Panc1 (cell line): ENCODE data around the gene SCG3. TPM values are rescaled to one million over a fixed set of nuclear protein-coding genes. Genes with fewer than 3 reads are reported as not detected.

ENCODE experiments used
- ATAC-seq: fragments of 200-7000 bp; cut with Tn5 transposase; 2 replicates; pipeline ENCODE4 v1.9.1; 2020; ENCODE audit warnings: mild to moderate bottlenecking, moderate library complexity
- BruUV-seq: library from RNA; stranded (reverse); fragments of 400-500 nt; replicated peaks from 2 replicates; lab custom pipeline; 2021; lab: Mats Ljungman, UMichigan
- CTCF ChIA-PET: fragments of 300-600 bp; sonication (Branson Sonifier 250); formaldehyde crosslinking; loops from one replicate; lab custom pipeline; 2022; ENCODE audit warnings: antibody characterized with exemption; lab: Charles Lee
- POLR2A ChIA-PET: fragments of 300-600 bp; sonication (Branson Sonifier 250); formaldehyde crosslinking; loops from one replicate; lab custom pipeline; 2022; ENCODE audit warnings: antibody characterized with exemption; lab: Charles Lee
- DNase-seq: peaks from one replicate; pipeline ENCODE4 v3.0.0-alpha.2; 2010; ENCODE audit warnings: low read depth, low spot score
- H3K27ac ChIP-seq: 2 replicates; pipeline ENCODE4 v1.5.1; 2011; ENCODE audit warnings: mild to moderate bottlenecking, low read length, inconsistent platforms
- H3K27me3 ChIP-seq: fragments of 200-500 bp; sonication (Bioruptor generic); 2 replicates; pipeline ENCODE4 v1.6.0; 2014; ENCODE audit warnings: low read length, inconsistent platforms; ENCODE audit not compliant: control insufficient read depth, insufficient read depth
- H3K36me3 ChIP-seq: fragments of 200-500 bp; sonication (Bioruptor generic); 2 replicates; pipeline ENCODE4 v1.5.1; 2014; ENCODE audit warnings: inconsistent platforms, mild to moderate bottlenecking, low read length, moderate library complexity; ENCODE audit not compliant: control insufficient read depth, insufficient read depth
- H3K4me1 ChIP-seq: 2 replicates; pipeline ENCODE4 v1.5.1; 2011; ENCODE audit warnings: inconsistent platforms, mild to moderate bottlenecking, low read length, moderate library complexity; ENCODE audit not compliant: control insufficient read depth, insufficient read depth
- H3K4me3 ChIP-seq, 2 experiments: 2 replicates each; pipeline ENCODE4 v1.5.1; 2011 to 2012; ENCODE audit warnings: low read depth in 2 of 2, low read length in 2 of 2, mild to moderate bottlenecking in 2 of 2, inconsistent platforms in 1 of 2, moderate library complexity in 1 of 2
- H3K9me3 ChIP-seq: fragments of 200-500 bp; sonication (Bioruptor generic); 2 replicates; pipeline ENCODE4 v1.5.1; 2014; ENCODE audit warnings: low read depth, mild to moderate bottlenecking, inconsistent platforms, low read length, moderate library complexity; ENCODE audit not compliant: control insufficient read depth, insufficient read depth
- CTCF ChIP-seq: fragments of 450-650 bp; IDR thresholded peaks from 2 replicates; pipeline ENCODE4 v1.5.1; 2017; ENCODE audit warnings: mild to moderate bottlenecking
- POLR2AphosphoS5 ChIP-seq: IDR thresholded peaks from 2 replicates; pipeline ENCODE4 v1.6.1; 2012; ENCODE audit warnings: mild to moderate bottlenecking, low read depth, low read length, moderate library complexity
- REST ChIP-seq, 2 experiments: IDR thresholded peaks; 2 replicates each; pipeline ENCODE4 v1.6.1; 2011 to 2012; ENCODE audit warnings: low read depth in 2 of 2, control low read depth in 1 of 2, low read length in 1 of 2, mild to moderate bottlenecking in 1 of 2, moderate library complexity in 1 of 2; ENCODE audit not compliant: insufficient read depth in 1 of 2
- SIN3A ChIP-seq: IDR thresholded peaks from 2 replicates; pipeline ENCODE4 v1.6.1; 2012; ENCODE audit warnings: low read depth, mild to moderate bottlenecking, low read length, moderate library complexity, borderline replicate concordance; ENCODE audit not compliant: insufficient read depth
- TCF7L2 ChIP-seq: IDR thresholded peaks from 2 replicates; pipeline ENCODE4 v1.6.1; 2011; ENCODE audit warnings: mild to moderate bottlenecking, low read depth, low read length, inconsistent platforms
- in situ Hi-C: cut with HindIII; loops from 2 replicates; pipeline ENCODE4 v1.10.0; 2016; ENCODE audit warnings: low sequenced_read_pairs, low pct_unique_long_range_greater_than_20kb
- intact Hi-C: fragments of 100-400 bp; cut with micrococcal nuclease; formaldehyde crosslinking; loops from one replicate; pipeline ENCODE4 v1.10.0; 2022; ENCODE audit not compliant: unreplicated experiment
- total RNA-seq: library from RNA; stranded (reverse); gene quantifications from one replicate; pipeline ENCODE4 v1.2.1, GENCODE V29; 2021; ENCODE audit not compliant: unreplicated experiment

Gene SCG3
- total RNA-seq, 1 experiment from 2014 or later, result 0.62 TPM

GRCh38 chr15:51752888-51753287, 71.6 kb downstream of the SCG3 start:
- Histone ChIP-seq H3K4me1 (0 out of 2 replicates have a peak, but pooled peaks cover 3% of the 10 kb centered on the region), H3K9me3 (no peaks in the 10 kb centered on the region), H3K27me3 (peaks cover 43% of the 10 kb centered on the region), H3K4me3 (no peak overlapping the region), H3K27ac (no peak overlapping the region), H3K36me3 (no peaks in the 10 kb centered on the region)
- in situ Hi-C loops (no loop called here), intact Hi-C loops (no loop called here)
- BruUV-seq, result no TSS peak
- POLR2A ChIA-PET, result no interaction called here
- CTCF ChIA-PET, result no interaction called here
- no peak for DNase-seq
- ATAC-seq, result no peak
- no peak for TF ChIP-seq REST (IDR thresholded peaks at IDR 0.05; ENCODE audit: insufficient read depth in 1 of 2, low read depth in 2 of 2, low read length in 1 of 2)

GRCh38 chr15:51754267-51754666, 73.0 kb downstream of the SCG3 start:
- POLR2A ChIA-PET, result no interaction called here
- in situ Hi-C loops, result no loop called here
- 0 out of 2 replicates have a peak, but pooled peaks cover 3% of the 10 kb centered on the region for H3K4me1 ChIP-seq
- H3K27ac ChIP-seq, result no peak overlapping the region
- ATAC-seq, result no peak
- CTCF ChIA-PET, result no interaction called here
- TF ChIP-seq SIN3A (no peak), POLR2AphosphoS5 (no peak), REST (IDR thresholded peaks at IDR 0.05; ENCODE audit: insufficient read depth in 1 of 2, low read depth in 2 of 2, low read length in 1 of 2) (no peak), TCF7L2 (no peak), CTCF (no peak)
- H3K9me3 ChIP-seq, result no peaks in the 10 kb centered on the region
- intact Hi-C loops, result no loop called here
- H3K4me3 ChIP-seq, result no peak overlapping the region
- no peaks in the 10 kb centered on the region for H3K36me3 ChIP-seq
- H3K27me3 ChIP-seq, result peaks cover 37% of the 10 kb centered on the region
- DNase-seq, result no peak
- no TSS peak for BruUV-seq
